ACHN (cell line): Measurements from ENCODE around the gene SYT6.
A peak's percentile ranks its signal among the peaks of the same experiment; 100 is the strongest.

Experiments used
- DNase-seq: peaks from one replicate; pipeline ENCODE4 v3.0.0-alpha.2; 2015
- in situ Hi-C: cut with HindIII; loops from 2 replicates; pipeline ENCODE4 v1.10.0; 2017; ENCODE audit warnings: low sequenced_read_pairs, low pct_ligation_motif_present, low pct_unique_long_range_greater_than_20kb

SYT6 gene, protein sequence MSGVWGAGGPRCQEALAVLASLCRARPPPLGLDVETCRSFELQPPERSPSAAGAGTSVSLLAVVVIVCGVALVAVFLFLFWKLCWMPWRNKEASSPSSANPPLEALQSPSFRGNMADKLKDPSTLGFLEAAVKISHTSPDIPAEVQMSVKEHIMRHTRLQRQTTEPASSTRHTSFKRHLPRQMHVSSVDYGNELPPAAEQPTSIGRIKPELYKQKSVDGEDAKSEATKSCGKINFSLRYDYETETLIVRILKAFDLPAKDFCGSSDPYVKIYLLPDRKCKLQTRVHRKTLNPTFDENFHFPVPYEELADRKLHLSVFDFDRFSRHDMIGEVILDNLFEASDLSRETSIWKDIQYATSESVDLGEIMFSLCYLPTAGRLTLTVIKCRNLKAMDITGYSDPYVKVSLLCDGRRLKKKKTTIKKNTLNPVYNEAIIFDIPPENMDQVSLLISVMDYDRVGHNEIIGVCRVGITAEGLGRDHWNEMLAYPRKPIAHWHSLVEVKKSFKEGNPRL

GRCh38 chr1:114153261-114154145 lies at the start of gene SYT6:
Gene SYT6, minus strand, starts transcription at chr1:114153869. Its CDS starts 97 bp downstream, at chr1:114153772.
- in situ Hi-C loops, result no loop called here
- DNase-seq, result no peak

DNA sequence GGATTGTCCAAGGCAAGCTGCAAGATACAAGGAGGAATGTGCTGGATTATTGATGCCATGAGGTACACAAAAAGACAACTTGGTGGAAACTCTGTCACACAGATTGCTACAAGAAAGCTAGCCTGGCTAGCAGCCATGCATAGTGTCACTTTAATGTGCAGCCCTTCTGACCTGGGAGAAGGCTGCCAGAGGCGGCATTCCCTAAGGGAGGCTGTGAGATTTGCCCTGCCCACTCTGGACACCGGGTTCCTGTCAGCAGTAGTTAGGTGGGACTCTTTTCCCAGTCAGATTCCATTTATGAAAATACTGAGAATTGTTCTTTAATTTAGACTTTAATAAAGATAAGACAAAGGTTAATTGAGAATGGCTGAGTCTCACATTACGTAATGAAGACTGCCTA lies 47.8 kb upstream of the SYT6 start:
- DNase-seq, result no peak
- in situ Hi-C loops, result no loop called here

DNA sequence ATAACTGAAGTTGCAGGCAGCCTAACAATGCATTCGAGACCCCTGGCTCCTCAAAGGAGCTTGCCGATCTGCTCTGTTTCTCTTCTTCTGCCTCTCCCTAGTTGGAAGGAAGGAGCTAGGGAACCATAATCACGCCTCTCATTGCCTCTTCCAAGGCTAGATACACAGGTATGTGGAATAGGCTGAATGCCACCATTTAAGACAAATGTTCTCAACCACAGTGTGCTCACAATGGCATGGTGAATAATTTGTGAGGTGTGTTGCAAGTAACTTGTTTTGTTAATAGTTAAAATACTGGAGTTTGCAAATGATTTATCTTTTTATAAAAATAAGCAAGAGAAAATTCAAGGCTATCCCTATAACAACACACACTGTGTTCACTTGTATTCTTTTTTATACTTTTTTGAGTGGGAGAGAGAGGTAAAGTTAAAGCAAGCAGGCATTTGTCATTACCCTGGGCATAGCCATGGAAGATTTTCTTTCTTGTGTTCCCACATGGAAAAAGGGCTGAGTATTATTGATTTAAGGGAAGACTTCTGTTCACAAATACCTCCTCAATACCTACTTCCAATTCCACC lies 45.4 kb upstream of the SYT6 start:
- in situ Hi-C loops, result no loop called here
- DNase-seq, result no peak

DNA sequence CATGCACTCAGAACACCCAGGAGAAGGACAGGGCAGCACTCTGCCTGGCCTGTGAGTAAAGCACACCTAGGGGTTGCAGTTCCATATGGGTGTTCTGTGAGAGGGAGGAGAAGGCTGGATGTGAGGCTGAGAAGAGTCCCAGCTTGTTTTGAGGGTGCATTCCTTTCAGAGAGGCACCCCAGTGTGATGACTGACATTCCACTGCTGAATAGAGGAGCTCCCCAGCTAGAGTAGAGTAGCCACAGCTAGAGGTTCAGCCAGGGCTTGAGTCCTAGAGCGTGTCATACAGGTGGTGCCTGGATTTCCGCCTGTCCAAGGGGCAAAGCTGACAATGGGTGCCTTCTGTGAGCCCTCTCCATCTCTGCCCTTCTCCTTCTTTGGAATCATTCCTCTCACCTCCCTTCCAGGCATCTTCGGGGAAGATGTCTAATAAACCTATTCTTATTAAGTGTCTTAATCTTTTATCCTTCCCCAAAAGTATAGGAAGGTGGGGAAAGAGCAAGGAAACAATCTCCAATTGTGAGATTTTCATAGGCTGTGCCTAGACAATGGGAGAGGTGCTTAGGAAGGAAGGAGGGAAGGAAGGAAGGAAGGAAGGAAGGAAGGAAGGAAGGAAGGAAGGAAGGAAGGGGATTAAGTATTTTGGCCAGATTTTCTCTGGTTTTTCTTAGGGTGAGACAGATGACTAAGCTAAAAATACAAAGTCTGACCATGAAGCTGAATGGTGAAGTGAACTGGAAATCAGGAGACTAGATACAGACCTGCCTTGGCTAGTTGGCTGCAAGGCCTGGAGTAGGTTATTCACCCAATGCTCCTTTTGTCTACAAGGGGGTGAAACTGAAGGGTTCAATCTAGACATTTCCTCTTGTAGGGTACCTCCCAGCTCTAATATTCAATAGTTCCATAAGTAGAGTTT lies 43.6 kb upstream of the SYT6 start:
- no peak for DNase-seq
- in situ Hi-C loops, result no loop called here

GRCh38 chr1:114195819-114196218 lies 42.1 kb upstream of the SYT6 start:
- in situ Hi-C loops, result no loop called here
- DNase-seq, result no peak

DNA sequence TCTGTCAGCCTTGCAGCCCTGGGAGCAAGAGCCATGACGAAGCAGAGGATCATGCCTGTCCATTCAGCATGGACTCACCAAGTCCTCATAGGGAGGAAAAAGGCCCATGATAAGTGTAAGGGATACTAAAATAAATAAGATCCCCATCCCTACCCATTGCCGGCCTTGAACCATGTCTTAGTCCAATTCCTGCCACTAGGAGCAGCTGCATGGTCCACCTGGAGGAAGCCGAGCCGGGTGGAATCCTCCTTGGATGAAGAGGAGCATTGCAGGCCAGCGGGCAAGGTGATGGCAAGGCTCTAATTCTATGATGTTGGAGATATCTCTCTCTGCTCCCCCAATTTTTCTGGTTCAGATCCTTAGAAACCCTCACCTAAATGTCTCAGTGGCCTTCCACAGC lies 38.7 kb upstream of the SYT6 start:
- in situ Hi-C loops, result no loop called here
- DNase-seq, result no peak

GRCh38 chr1:114189398-114189797 lies 35.7 kb upstream of the SYT6 start:
- DNase-seq, result no peak
- in situ Hi-C loops, result no loop called here

DNA sequence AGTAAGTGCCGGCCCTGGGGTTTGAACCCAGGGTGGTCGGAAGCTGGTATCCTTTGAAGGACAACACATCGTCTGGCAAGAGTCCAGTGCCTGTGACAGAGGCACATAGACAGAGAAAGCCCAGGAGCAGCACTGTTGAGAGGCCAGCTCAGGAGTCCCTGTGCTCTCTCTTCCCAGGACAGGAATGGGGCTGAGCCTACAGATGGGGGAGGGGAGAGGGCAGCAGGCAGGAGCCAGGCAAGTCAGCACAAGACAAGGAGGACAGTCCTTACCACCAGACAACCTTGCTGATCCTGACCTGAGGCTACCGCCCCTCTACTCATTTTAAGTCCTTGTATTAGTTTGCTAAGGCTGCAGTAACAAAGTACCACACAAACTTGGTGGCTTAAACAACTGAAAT lies 27.7 kb upstream of the SYT6 start:
- no peak for DNase-seq
- in situ Hi-C loops, result no loop called here

- in situ Hi-C loops, result no loop called here
- no peak for DNase-seq
Measured at GRCh38 chr1:114180742-114181141, 27.1 kb upstream of the SYT6 start.

DNA sequence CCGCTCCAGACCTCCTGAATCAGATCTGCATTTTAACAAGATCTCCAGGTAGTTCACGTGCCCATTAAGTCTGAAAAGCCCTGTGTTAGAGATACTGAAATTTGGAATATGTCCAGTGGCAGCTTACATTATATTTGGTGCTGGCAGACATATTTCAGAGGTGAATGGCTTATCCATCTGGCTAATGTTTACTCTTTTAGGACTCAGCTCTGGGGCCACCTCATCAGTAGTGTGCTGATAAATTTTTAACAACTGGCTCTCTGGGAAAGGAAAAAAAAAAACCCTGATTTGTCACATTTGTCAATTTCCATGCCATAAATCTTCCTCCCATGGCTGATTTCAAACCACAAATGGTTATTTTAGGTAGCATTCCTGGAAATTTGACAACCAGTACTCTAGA lies 25.3 kb upstream of the SYT6 start:
- in situ Hi-C loops, result no loop called here
- peak; percentile 16 for DNase-seq

DNA sequence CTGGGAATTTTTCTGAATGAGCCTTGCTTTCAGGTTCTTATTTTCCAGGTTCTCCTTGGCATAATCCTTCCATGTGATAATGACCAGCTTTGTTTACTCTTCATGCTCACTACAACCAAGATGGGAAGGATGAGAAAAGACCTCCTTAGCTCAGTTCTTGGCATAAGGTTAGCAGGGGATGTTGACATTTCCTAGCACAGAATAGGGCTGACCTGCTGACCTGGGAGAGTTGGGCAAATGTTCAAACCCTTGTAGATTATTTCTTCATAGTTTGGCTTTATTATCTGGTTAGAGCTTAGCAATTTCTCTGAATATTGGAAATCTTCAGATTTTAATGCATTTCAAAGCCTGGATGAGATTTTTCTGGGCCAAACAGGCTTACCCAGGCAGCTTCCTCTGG lies 23.6 kb upstream of the SYT6 start:
- DNase-seq, result no peak
- in situ Hi-C loops, result no loop called here

GRCh38 chr1:114176366-114176765 lies 22.7 kb upstream of the SYT6 start:
- in situ Hi-C loops, result no loop called here
- DNase-seq, result no peak

GRCh38 chr1:114173680-114174079 lies 20.0 kb upstream of the SYT6 start:
- no peak for DNase-seq
- in situ Hi-C loops, result no loop called here

- in situ Hi-C loops, result no loop called here
- no peak for DNase-seq
Measured at GRCh38 chr1:114169509-114169908, 15.8 kb upstream of the SYT6 start.

- no peak for DNase-seq
- in situ Hi-C loops, result no loop called here
Measured at GRCh38 chr1:114167226-114167625, 13.6 kb upstream of the SYT6 start.

GRCh38 chr1:114164840-114165543 lies 11.3 kb upstream of the SYT6 start:
- DNase-seq, result no peak
- in situ Hi-C loops, result no loop called here

DNA sequence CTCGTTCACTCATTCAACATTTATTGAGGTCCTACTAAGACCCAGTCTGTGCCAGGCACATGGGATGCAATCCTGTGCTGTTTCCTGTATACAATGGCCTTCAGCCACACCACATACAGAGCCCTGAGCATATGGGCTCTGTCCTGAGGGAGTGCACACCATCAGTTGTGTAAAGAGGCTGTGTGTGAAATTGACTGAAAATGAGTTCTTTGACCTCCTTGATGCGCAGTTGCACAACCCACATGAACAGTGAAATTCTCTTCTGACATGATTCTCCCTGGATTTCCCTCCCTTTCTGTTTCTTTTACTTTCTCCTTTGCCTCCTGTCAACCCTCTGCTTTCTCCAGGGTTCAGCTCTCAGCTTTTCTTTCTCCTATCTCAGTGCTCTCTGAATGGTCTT lies 6.3 kb upstream of the SYT6 start:
- no peak for DNase-seq
- in situ Hi-C loops, result no loop called here

GRCh38 chr1:114157275-114157660 lies 3.6 kb upstream of the SYT6 start:
- in situ Hi-C loops, result no loop called here

More at GRCh38 chr1:114157275-114157660, 3.6 kb upstream of the SYT6 start:
- no peak for DNase-seq
